GM19328 (cell line): ENCODE measurements around the gene PLEKHS1.
"Not testable (repeated sequence)": the region's sequence is repeated elsewhere in the genome, so short reads cannot be mapped to it uniquely, and the experiment has no call there.

Experiments
- ATAC-seq: cut with Tn5 transposase; IDR thresholded peaks from one replicate; pipeline ENCODE4 v1.9.1; 2021; ENCODE audit warnings: mild to moderate bottlenecking, moderate library complexity; ENCODE audit not compliant: unreplicated experiment

PLEKHS1 gene

DNA sequence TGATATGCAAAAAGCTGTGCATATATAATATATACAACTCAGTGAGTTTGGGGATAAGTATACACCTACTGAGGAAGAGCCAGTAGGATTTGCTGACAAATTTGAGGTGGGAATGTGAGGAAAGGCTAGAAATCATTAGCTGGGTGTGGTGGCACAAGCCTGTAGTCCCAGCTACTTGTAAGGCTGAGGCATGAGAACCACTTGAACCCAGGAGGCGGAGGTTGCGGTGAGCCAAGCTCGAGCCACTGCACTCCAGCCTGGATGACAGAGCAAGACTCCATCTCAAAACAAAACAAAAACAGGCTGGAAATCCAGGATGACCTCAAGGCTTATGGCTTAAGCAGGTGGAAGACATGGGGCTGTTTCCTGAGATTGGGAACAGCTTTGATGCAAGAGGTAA lies 10.6 kb upstream of the PLEKHS1 start:
- no peak for ATAC-seq

DNA sequence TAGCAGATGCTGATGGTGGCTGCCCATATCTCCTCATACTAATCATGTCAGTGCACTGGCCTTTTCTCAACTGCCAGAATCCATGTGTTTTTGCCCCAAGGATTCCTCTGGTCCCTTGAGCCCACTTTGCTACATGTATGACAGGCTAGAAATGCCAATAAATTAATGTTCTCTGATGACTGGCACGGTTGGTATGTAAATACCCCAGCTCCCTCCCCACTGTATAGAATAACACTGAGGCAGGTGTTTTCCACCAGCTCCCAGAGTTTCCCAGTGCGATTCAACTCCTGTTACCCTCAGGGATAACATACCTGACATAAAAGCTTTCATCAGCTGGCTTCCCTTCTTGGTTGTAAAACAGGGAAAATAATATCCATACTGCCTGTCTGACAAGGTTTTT lies 9.0 kb upstream of the PLEKHS1 start:
- ATAC-seq = no peak

DNA sequence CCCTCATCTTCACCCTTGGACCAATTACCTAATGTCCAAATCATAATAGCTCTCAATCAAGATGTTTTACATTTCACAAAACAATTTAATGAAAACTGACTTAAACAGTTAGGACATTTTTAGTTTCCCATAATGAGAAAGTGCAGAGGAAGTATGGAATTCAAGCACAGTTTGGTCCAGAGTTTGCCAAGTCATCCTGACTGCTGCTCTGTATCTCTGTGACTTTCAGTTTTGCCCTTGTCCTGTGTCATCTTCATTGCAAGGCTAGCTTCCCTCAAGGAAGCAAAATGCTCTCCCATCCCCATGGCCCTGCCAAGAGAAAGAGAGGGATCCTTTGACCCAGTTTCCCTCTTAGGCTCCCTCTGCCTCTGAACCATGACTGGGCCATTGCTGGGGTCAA lies 7.9 kb upstream of the PLEKHS1 start:
- no peak for ATAC-seq

DNA sequence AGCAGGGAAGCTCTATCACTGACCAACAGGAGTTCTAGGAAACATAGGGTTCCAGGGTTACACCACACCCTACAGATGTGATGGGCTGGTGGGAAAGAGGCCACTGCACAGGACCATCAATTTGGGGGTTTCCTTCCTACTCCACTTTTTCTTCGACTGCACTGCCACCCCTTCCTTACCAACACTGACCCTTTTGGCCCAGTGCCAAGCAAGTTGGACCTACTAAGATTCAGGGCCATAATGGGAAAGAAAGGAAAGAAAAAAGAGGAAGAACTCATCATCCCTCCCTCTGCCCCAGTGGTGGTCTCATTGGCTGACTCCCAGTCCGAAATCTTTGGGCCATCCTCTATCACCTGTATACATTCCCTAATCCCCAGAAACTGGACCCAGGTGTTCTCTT lies 6.1 kb upstream of the PLEKHS1 start:
- no peak for ATAC-seq

DNA sequence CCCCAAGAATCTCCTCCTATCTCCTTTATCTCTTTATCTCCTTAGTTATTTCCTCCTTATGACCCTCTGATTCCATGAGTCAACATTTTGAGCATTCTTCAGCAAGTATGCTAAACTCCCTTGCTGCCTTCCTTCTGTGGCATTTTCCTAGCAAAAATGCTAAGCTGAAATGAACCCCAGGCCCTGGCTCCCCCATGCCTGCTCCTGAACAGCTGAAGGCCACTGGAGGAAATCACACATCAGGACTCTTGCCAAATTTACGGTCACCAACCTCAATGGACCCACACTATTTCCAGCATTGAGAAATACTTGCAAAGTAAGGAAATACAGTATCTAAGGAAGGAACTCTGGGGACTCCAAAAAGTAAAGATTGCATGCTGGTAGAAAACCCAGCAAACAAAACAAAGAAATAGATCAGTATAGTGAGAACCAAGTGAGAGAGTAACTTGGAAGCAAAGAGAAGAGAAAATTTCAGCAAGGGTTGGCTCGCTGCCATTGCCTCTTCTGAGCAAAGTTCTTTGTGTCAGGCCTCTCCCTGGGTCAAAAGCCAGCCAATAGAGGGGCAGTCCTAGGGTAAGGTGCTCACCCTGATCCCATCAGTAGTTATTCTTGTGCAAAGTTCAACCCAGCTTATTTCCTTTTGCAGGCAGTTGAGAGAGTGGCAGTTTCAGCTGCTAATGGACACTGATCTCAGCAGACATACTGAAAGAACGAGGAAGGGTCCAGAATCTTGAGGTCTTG lies 5.1 kb upstream of the PLEKHS1 start:
- ATAC-seq = no peak

GRCh38 chr10:113752553-113752952 lies 1.1 kb downstream of the PLEKHS1 start:
- ATAC-seq = no peak

DNA sequence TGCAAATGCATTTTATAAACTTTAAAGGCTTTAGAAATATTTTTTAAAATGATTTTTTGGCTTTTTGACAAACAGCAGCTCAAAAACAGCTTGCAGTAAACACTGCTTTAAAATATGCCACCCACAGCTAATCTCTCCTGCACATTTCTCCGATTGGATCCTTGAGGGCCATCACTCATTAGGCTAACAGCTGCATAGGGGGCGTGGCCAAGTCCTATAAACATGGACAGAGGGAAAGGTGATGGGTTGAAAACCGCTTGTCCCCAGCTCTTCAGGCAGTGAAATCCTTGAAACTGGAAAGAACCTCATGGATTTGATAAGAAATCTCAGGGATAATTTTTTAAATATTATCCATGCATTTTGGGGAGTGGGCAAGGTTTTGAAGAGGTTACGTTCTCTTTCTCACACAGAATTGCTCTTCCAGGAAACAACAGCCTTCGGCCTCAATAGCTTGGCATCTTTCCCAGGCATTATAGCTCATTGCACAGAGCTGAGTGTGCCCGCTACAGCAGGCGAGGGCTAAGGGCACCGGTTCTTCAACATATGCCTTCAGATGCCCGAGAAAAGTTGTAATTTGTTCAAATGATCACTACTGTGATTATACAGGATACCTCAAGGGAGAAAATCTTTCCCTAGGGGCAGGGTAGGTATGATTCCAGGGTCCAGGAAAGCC lies 1.7 kb downstream of the PLEKHS1 start:
- ATAC-seq = no peak

- no peak for ATAC-seq
These were observed 2.6 kb downstream of the PLEKHS1 start for GRCh38 chr10:113754125-113754524.

DNA sequence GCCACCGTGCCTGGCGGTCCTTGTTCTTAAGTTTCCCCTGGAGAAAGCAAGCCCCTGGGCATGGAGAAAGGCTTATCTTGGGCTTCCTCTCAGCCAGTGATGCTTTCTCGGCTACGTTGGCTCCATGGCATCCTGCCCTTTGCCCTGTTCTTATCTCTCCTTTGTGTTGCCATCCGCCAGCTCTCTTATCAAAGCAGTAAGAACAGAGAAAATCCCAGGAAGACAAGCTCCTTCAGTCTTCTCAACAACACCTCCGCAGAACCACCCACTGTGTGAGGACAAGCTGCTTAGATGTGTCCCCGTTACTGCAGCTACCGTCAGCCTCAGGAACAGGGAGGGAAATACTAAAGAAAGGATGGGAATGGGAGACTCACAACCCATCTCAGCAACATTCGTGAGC lies 3.3 kb downstream of the PLEKHS1 start:
- no peak for ATAC-seq

DNA sequence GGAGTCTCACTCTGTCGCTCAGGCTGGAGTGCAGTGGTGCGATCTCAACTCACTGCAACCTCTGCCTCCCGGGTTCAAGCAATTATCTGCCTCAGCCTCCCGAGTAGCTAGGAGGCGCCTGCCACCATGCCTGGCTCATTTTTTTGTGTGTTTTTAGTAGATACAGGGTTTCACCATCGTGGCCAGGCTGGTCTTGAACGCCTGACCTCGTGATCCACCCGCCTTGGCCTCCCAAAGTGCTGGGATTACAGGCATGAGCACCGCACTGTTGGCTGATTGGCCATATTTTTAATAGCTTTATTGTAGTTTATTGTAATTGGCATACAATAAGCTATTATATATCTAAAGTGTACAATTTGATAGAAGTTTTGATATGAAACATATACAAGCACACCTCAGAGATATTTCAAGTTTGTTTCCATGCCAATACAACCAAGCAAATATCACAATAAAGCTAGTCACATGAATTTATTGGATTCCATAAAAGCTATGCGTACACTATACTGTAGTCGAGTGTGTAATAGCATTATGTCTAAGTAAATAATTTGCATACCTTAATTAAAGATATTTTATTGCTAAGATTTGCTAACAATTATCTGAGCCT lies 5.6 kb downstream of the PLEKHS1 start:
- ATAC-seq = no peak

DNA sequence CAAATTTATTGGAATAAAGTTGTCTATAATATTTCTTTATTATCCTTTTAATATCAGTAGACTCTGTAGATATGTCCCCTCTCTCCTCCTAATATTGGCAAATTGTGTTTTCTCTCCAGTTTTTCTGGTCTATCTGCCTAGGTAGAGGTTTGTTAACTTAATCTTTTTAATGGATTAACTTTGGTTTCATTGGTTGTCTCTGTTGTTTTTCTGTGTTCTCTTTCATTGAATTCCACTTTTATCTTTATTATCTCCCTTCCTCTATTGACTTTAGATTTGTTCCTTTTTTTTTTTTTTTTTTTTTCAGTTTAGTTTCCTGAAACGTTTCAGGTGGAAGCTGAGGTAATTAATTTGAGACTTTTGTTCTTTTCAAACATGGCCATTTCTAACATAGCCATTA lies 10.6 kb downstream of the PLEKHS1 start:
- no peak for ATAC-seq

DNA sequence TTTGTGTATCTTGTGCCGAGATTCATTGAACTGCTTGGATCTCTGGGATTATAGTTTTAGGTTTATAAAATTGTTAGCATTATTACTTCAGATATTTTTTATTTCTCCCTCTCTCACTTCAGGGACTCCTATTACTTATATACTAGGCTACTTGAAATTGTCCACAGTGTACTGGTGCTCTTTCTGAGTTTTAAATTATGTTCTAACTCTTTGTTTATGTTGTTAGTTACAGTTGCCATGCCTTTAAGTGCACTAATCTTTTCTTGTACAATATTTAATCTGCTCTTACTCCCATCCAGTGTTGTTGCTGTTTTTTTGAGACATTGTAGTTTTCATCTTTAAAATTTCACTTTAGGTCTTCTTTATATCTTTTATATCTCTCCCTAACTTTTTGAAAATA lies 13.1 kb downstream of the PLEKHS1 start:
- no peak for ATAC-seq

- no peak for ATAC-seq
These were observed 14.4 kb downstream of the PLEKHS1 start for GRCh38 chr10:113765910-113766309.

DNA sequence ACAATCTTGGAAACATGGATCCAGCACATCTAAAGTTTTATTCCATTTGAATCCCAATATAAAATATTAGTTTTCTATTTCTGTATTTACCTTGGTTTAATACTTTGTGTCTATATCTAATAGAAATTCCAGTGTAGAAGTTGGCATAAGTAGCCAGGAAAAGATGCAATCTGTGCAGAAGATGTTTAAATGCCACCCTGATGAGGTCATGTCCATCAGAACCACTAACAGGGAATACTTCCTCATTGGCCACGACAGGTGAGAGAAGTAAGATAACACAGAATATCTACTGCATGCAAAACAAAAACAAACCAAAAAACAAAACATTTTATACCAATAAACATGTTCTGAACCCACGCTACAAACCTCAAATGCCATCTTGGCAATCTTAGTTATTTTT lies 15.7 kb downstream of the PLEKHS1 start:
- ATAC-seq = no peak

- no peak for ATAC-seq
These were observed 18.9 kb downstream of the PLEKHS1 start for GRCh38 chr10:113770346-113770745.

DNA sequence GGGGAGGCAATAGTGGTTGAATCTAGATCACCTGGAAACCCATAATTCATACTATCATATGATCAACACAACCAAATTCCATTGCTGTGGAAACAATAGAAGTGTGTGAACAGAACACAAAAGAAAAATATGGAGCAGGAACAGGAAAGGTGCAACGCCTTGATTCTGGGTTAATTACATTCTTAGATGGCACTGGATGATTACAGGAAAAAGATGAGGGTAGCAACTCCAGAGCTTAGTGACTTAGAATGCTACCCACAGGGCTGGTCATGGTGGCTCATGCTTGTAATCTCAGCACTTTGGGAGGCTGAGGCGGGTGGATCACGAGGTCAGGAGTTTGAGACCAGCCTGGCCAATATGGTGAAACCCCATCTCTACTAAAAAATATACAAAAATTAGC lies 19.6 kb downstream of the PLEKHS1 start:
- ATAC-seq = not testable (repeated sequence)

DNA sequence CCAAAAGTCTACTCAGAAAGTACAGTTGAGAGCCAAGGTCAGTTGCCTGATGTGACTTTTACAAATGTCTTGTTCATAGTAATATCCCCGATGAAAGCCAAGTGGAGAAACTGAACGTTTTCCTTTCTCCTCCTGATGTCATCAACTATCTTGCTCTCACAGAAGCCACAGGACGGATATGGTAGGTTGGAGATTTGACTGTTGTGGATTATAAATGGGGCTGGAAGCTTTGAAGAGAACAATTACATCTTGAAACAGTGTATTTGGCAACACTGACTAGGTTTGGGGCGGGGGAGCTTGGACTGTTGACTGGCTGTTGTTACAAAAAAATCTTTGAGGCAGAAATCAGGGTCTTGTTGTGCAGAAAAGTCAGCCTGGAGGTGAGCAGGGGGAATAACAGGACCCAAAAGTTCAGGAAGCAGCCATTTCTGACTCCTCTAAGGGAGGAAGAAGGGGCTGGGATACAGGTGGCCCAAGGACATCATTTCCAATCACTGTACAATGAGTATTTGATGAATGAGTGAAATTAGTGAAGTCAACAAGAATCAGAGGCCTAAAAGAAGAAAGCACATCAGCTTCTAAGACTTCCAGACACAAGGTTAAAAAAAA lies 24.3 kb downstream of the PLEKHS1 start:
- ATAC-seq = no peak

GRCh38 chr10:113776553-113776952 lies 25.1 kb downstream of the PLEKHS1 start:
- ATAC-seq = no peak

GRCh38 chr10:113780681-113781250 lies 29.3 kb downstream of the PLEKHS1 start:
- ATAC-seq = no peak

- ATAC-seq = no peak
These were observed 30.9 kb downstream of the PLEKHS1 start for GRCh38 chr10:113782367-113782766.

DNA sequence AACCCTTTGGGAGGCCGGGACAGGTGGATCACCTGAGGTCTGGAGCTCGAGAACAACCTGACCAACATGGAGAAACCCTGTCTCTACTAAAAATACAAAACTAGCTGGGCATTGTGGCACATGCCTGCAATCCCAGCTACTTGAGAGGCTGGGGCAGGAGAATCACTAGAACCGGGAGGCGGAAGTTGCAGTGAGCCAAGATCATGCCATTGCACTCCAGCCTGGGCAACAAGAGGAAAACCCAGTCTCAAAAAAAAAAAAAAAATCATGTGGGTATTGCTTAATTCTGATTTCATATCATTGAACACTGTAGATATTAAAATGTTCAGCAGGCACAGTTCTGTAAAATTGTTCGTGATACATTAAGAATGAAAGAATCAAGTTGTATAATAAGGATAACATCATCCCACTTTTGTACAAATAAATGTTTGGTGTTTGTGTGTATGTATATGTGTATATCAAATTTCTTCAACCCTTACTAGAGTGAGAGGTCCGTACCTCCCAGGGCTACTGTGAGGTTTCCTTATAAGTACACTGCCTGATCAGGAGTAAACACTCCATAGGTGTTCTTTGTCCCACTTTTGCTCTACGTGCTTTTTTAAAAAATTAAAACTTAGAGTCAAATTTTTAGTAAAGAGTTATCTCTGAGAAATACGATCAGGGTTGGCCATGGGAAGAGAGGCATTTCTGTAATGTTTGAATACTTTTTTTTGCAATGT lies 31.7 kb downstream of the PLEKHS1 start:
- no peak for ATAC-seq
